Measurements from ENCODE around the gene PTGER2. TPM values are rescaled to one million over a fixed set of nuclear protein-coding genes. Genes with fewer than 3 reads are reported as not detected.

The PTGER2 gene
- total and polyA plus RNA-seq, 4 donors = 2.0 to 20.6 (median 6.8) TPM

DNA sequence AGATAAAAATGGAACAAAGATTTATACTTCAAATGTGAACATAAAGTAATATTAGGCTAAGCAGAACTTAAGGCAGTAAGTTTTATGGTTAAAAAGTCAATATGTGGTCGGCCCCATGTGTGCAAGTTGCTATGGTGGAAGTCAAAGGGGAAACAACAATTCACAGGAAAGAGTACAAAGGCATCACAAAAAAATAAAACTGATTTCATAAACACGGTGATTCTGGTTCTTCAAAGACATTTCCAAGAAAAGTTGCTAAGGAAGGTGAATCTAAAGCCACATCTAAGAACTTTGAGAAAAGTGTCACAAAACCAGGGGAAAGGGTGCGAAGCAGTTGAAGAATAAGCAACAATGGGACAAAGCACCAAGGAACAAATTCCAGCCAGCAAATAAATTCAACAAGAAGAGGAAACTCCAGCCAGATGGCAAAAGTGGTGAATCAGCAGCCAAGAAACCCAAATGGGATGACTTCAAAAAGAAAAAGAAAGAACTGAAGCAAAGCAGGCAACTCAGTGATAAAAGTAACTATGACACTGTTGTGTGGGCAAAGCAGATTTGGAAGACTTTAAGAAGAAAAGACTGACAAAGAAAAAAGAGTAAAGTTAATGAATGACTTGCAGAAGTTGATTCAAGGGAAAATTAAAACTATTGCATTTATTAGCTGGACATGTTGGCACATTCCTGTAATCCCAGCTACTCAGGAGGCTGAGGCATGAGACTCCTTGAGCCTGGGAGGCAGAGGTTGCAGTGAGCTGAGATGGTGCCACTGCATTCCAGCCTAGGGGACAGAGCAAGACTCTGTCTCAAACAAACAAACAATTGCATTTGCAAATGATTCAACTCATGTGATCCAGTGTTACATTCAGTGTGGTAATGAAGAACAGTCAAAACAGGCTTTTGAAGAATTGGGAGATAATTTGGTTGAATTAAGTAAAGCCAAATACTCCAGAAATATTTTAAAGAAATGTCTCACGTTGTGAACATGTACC lies 27.2 kb upstream of the PTGER2 start:
- ATAC-seq (ENCODE audit: insufficient read depth, low FRiP score) (no peak), DNase-seq (no peak)
- Histone ChIP-seq H3K36me3 (ENCODE audit: control insufficient read depth in 4 of 4, insufficient read depth in 4 of 4, low read length in 4 of 4) (no peaks in the 10 kb centered on the region), H3K9ac (ENCODE audit: insufficient read depth in 1 of 2, low read length in 2 of 2) (no peak overlapping the region), H3K27ac (ENCODE audit: low read depth in 1 of 2, low read length in 1 of 2) (no peak overlapping the region), H3K9me3 (ENCODE audit: control insufficient read depth in 4 of 4, insufficient read depth in 3 of 4, low read length in 3 of 4) (no peaks in the 10 kb centered on the region), H3K4me3 (no peak overlapping the region), H3K4me1 (ENCODE audit: control insufficient read depth in 5 of 5, insufficient read depth in 5 of 5, low read length in 5 of 5) (no peaks in the 10 kb centered on the region), H3K27me3 (ENCODE audit: control insufficient read depth in 3 of 3, insufficient read depth in 3 of 3, low read length in 2 of 3) (no peaks in the 10 kb centered on the region)
- TF ChIP-seq, protein P1, sequence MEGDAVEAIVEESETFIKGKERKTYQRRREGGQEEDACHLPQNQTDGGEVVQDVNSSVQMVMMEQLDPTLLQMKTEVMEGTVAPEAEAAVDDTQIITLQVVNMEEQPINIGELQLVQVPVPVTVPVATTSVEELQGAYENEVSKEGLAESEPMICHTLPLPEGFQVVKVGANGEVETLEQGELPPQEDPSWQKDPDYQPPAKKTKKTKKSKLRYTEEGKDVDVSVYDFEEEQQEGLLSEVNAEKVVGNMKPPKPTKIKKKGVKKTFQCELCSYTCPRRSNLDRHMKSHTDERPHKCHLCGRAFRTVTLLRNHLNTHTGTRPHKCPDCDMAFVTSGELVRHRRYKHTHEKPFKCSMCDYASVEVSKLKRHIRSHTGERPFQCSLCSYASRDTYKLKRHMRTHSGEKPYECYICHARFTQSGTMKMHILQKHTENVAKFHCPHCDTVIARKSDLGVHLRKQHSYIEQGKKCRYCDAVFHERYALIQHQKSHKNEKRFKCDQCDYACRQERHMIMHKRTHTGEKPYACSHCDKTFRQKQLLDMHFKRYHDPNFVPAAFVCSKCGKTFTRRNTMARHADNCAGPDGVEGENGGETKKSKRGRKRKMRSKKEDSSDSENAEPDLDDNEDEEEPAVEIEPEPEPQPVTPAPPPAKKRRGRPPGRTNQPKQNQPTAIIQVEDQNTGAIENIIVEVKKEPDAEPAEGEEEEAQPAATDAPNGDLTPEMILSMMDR (IDR thresholded peaks at IDR 0.05; ENCODE audit: control extremely low read depth, extremely low read depth) = no peak
- WGBS, 2 donors = 59 to 61% methylated on average over 4 of the region's 4 CpGs

DNA sequence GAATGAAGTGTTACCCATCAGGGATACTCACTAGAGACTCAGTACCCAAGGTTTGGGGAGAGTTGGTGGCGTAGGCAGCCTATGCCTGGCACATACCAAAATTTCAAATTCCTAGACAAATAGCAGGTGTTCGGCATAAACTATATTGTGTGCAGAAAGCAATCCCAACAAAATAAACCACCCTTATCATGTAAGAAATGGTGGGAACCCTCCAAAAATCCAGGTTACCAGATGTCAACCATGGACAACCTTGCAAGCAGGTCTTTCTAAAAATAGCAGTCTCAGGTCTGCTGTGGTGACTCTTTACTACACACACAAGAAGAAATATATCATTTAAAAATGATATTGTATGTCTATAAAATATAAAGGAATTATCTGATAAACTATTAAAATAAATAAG lies 17.7 kb upstream of the PTGER2 start:
- WGBS, 2 donors = 91 to 96% methylated on average over 2 of the region's 2 CpGs
- TF ChIP-seq, protein P1 (IDR thresholded peaks at IDR 0.05; ENCODE audit: control extremely low read depth, extremely low read depth) = no peak
- no peaks in the 10 kb centered on the region for H3K9me3 ChIP-seq (ENCODE audit: control insufficient read depth in 4 of 4, insufficient read depth in 3 of 4, low read length in 3 of 4)
- no peak overlapping the region for H3K9ac ChIP-seq (ENCODE audit: insufficient read depth in 1 of 2, low read length in 2 of 2)
- no peak overlapping the region for H3K27ac ChIP-seq (ENCODE audit: low read depth in 1 of 2, low read length in 1 of 2)
- no peaks in the 10 kb centered on the region for H3K27me3 ChIP-seq (ENCODE audit: control insufficient read depth in 3 of 3, insufficient read depth in 3 of 3, low read length in 2 of 3)
- no peak overlapping the region for H3K4me3 ChIP-seq
- DNase-seq = no peak
- no peaks in the 10 kb centered on the region for H3K36me3 ChIP-seq (ENCODE audit: control insufficient read depth in 4 of 4, insufficient read depth in 4 of 4, low read length in 4 of 4)
- no peak for ATAC-seq (ENCODE audit: insufficient read depth, low FRiP score)
- no peaks in the 10 kb centered on the region for H3K4me1 ChIP-seq (ENCODE audit: control insufficient read depth in 5 of 5, insufficient read depth in 5 of 5, low read length in 5 of 5)

DNA sequence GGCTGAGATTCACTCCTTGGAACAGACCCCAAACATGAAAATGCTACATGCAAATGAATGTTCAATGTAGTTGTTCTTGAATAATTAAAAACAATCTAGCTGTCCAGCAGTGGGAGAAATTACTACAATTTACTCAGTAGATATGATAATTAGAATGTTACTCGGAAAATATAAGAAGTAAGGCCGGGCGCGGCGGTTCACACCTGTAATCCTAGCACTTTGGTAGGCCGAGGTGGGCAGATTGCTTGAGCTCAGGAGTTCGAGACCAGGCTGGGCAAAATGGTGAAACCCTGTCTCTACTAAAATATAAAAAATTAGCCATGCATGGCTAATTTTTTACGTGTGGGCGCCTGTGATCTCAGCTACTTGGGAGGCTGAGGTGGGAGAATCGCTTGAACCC lies 15.3 kb upstream of the PTGER2 start:
- H3K36me3 ChIP-seq (ENCODE audit: control insufficient read depth in 4 of 4, insufficient read depth in 4 of 4, low read length in 4 of 4) = no peaks in the 10 kb centered on the region
- WGBS, 2 donors = 91 to 95% methylated on average over 9 to 10 of the region's 10 CpGs
- TF ChIP-seq, protein P1 (IDR thresholded peaks at IDR 0.05; ENCODE audit: control extremely low read depth, extremely low read depth) = no peak
- no peak overlapping the region for H3K27ac ChIP-seq (ENCODE audit: low read depth in 1 of 2, low read length in 1 of 2)
- no peaks in the 10 kb centered on the region for H3K27me3 ChIP-seq (ENCODE audit: control insufficient read depth in 3 of 3, insufficient read depth in 3 of 3, low read length in 2 of 3)
- no peak for ATAC-seq (ENCODE audit: insufficient read depth, low FRiP score)
- no peak for DNase-seq
- H3K4me1 ChIP-seq (ENCODE audit: control insufficient read depth in 5 of 5, insufficient read depth in 5 of 5, low read length in 5 of 5) = no peaks in the 10 kb centered on the region
- H3K9ac ChIP-seq (ENCODE audit: insufficient read depth in 1 of 2, low read length in 2 of 2) = no peak overlapping the region
- no peaks in the 10 kb centered on the region for H3K9me3 ChIP-seq (ENCODE audit: control insufficient read depth in 4 of 4, insufficient read depth in 3 of 4, low read length in 3 of 4)
- H3K4me3 ChIP-seq = no peak overlapping the region

All from lung (tissue), 12 donors.